ENCODE results near the gene ANKRD28.
"Not testable (repeated sequence)": the region's sequence is repeated elsewhere in the genome, so short reads cannot be mapped to it uniquely, and the experiment has no call there.

- not testable (repeated sequence) for TF ChIP-seq RNF2 (IDR thresholded peaks at IDR 0.05); CTCF (IDR thresholded peaks at IDR 0.05 in 2 of 3, conservative IDR thresholded peaks at IDR 0.05 in 1 of 3; ENCODE audit: insufficient read depth in 2 of 3, low read depth in 1 of 3, low read length in 3 of 3); CTBP1 (IDR thresholded peaks at IDR 0.05; ENCODE audit: borderline replicate concordance); EZH2 (IDR thresholded peaks at IDR 0.05; ENCODE audit: borderline replicate concordance, low read depth, low read length); TCF3 (CRISPR knock-in tag; IDR thresholded peaks at IDR 0.05); BRF1 (IDR thresholded peaks at IDR 0.05; ENCODE audit: borderline replicate concordance, extremely low read depth, insufficient read length); ZNF316 (IDR thresholded peaks at IDR 0.05); POLR2A (conservative IDR thresholded peaks at IDR 0.05); TFAM (CRISPR knock-in tag; conservative IDR thresholded peaks at IDR 0.05)
Measured at GRCh38 chr3:15742236-15742635, 55.5 kb downstream of the ANKRD28 start.

Data from K562 (cell line).